G401 (cell line): Measurements from ENCODE around the gene AMOTL1. TPM values are rescaled to one million over a fixed set of nuclear protein-coding genes. Genes with fewer than 3 reads are reported as not detected.

Source experiments
- DNase-seq: peaks from one replicate; pipeline ENCODE4 v3.0.0-alpha.2; 2015; ENCODE audit warnings: low spot score
- in situ Hi-C: cut with HindIII; loops from 2 replicates; pipeline ENCODE4 v1.10.0; 2016; ENCODE audit warnings: low sequenced_read_pairs, mixed read lengths
- total RNA-seq: library from RNA; depleted of rRNA; stranded (reverse); fragments of >200 nt; shearing (Covaris generic); gene quantifications from 2 replicates; pipeline ENCODE4 v1.2.3, GENCODE V29; 2014; rRNA removed

AMOTL1 gene, protein sequence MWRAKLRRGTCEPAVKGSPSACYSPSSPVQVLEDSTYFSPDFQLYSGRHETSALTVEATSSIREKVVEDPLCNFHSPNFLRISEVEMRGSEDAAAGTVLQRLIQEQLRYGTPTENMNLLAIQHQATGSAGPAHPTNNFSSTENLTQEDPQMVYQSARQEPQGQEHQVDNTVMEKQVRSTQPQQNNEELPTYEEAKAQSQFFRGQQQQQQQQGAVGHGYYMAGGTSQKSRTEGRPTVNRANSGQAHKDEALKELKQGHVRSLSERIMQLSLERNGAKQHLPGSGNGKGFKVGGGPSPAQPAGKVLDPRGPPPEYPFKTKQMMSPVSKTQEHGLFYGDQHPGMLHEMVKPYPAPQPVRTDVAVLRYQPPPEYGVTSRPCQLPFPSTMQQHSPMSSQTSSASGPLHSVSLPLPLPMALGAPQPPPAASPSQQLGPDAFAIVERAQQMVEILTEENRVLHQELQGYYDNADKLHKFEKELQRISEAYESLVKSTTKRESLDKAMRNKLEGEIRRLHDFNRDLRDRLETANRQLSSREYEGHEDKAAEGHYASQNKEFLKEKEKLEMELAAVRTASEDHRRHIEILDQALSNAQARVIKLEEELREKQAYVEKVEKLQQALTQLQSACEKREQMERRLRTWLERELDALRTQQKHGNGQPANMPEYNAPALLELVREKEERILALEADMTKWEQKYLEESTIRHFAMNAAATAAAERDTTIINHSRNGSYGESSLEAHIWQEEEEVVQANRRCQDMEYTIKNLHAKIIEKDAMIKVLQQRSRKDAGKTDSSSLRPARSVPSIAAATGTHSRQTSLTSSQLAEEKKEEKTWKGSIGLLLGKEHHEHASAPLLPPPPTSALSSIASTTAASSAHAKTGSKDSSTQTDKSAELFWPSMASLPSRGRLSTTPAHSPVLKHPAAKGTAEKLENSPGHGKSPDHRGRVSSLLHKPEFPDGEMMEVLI
- 33.0 and 45.9 TPM in 2 replicates for total RNA-seq

DNA sequence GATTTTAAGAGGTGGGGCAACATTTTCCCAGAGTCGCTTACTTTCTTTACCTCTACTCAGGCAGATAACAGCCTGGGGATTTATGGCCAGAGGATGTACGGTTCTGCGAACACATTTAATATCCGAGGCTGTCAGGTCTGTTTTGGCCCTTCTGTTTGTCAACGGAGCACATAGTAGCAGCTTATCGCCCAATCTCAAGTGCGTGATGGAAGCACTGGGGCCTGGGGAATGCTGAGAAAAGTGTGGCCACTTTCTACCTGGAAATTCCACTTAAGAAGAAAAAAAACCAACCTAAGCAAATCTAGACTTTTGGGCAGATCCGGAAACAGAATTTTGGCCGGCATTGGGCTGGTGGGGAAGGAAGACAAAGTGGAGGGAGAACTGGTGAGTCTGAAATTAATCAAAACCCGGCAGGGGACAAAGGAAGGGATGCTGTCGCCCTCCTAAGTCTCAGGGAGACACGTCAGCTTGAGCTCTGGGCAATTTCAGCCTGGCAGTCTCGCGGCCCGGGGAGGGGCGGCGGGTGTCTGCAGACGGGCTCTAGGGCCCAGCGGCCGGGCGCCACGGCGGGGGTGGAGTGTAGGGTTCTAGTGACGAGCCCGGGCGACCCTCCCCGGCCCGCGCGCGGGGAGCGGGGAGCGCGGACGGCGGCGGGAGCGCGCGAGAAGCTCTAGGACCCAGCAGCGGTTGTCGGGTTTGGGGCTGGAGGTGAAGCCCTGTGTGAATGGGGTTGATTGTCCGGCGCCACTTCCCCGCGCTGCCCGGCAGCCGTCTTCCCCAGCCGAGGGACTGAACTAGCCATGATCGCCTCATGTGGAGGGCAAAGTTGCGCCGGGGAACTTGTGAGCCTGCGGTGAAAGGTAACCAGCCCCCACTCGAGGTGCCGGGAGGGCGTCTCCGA is at the start of gene AMOTL1:
TSS of gene AMOTL1 (plus strand) at position 656 of the 901 bp plus-strand sequence. CDS start at position 812, 156 bp downstream.
- in situ Hi-C loops: no loop called here
- DNase-seq: peak; percentile 88

DNA sequence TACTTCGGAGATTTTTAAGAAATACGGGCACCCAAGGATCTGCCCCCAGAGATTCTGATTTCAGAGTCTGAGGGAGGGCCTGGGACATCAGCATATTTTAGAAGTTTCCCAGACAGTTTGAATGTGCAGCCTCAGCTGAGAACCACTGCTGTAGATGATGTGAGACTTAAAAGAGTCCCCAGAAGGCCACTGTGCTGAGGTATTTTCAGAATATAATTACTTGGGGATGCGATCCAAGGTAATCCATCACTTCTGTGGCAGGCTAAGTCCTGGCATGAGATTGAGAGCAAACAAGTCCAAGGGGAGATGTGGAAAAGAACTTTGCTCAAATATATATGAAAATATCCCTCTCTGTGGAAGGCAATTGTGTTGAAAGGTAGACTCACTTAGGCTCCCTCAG is 48.3 kb upstream of the AMOTL1 start:
- in situ Hi-C loops: no loop called here
- DNase-seq: no peak

DNA sequence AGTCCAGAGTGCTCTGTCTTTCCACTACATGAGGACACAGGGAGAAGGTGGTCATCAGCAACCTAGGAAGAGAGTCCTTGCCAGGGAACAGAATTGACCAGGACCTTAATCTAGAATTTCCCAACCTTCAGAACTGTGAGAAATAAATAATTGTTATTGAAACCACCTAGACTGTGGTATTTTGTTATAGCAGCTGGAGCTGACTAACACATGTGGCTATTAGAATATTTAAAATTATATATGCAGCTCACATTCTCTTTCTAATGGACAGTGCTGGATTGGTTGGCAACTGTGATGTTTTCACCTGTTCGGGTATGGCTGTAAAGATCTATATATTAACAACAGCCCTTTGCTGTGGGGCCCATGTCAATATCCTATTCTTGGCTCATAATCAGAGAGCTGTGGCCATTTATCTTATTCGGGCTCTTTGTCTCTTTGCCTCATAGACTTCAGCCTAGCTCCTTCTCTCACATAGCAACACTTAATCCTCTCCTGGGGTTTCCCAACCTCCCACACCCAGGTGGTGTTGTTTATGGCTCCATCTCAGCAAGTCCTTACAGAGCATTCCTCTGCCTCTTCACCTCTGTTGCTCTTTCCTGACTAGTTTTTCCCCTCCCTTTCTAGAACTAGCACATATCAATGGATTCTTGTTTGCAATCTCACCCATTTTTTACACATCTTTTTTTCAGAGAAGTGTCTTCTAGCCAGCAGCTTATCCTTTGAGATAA is 46.4 kb upstream of the AMOTL1 start:
- no peak for DNase-seq
- in situ Hi-C loops: no loop called here

DNA sequence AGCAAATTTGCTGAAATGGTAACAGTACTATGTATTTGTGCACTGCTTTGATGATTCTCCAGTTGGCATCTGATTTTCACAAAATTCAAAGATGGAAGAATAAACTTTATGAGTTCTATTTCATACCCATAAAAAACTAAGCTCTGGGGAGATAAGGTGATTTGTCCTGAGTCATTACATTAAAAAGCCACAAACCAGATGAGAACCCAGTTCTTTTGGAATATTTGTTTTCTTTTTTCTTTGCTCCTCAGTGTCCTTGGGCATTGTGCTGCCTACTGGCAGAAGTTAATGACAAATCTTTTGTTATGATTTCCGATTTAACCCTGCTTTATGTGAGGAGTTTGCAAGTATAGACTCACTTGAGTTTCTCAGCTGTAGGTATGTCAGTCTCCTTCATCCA is 45.4 kb upstream of the AMOTL1 start:
- DNase-seq: no peak
- in situ Hi-C loops: no loop called here

DNA sequence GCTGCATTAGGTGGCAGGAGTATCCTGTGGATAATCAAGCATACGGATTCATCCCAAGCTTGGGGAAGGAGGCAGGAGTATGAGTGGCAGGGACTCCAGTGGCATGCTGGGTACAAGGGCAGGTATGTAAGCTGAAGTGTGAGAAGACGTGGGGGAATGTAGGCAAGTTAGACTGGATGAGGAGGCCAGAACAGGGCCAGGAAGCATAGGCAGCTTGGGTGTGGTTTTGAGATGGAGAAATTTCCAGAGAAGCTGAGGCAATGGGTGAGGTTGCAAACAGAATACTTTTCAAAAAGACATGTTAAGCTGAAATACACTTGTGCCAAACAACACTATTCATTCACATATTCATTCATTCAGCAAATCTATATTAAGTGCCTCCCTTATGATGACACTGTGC is 43.1 kb upstream of the AMOTL1 start:
- no peak for DNase-seq
- in situ Hi-C loops: no loop called here

DNA sequence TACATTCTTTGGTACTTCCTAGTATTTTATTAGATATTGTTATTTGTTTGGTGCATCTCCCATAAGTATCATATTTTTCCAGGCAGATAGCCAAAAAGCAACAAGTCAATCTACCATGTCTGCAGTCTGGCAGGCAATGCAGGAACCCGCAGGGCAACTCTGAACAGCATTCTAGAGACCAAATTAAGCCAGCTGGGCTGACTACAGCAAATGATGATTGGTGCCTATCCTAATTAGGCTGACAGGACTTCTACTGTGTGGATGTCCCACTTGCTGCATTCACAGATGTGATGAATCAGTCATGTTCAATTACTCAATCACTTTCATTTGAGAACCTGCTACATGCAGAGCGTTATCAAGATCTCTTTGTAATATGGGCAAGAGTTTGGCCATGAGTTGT is 40.3 kb upstream of the AMOTL1 start:
- DNase-seq: no peak
- in situ Hi-C loops: no loop called here

DNA sequence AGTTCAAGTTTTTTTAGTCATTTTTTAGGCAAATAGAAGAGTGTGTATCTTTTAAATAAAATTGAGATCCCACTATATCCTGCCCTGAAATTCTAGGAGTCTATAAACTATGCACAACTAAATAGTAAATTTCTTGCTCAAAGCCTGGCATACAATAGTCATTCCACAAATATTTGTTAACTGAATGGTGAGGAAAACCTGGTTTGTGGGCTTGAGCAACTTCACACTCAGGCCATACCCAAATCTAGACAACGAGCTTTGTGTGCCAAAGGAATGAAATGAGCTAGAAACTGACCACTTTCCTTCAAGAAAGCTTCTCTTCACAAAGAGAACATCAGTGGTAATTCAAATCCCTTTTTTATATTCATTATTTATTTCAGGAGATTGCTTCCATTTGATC is 39.6 kb upstream of the AMOTL1 start:
- in situ Hi-C loops: no loop called here
- no peak for DNase-seq

DNA sequence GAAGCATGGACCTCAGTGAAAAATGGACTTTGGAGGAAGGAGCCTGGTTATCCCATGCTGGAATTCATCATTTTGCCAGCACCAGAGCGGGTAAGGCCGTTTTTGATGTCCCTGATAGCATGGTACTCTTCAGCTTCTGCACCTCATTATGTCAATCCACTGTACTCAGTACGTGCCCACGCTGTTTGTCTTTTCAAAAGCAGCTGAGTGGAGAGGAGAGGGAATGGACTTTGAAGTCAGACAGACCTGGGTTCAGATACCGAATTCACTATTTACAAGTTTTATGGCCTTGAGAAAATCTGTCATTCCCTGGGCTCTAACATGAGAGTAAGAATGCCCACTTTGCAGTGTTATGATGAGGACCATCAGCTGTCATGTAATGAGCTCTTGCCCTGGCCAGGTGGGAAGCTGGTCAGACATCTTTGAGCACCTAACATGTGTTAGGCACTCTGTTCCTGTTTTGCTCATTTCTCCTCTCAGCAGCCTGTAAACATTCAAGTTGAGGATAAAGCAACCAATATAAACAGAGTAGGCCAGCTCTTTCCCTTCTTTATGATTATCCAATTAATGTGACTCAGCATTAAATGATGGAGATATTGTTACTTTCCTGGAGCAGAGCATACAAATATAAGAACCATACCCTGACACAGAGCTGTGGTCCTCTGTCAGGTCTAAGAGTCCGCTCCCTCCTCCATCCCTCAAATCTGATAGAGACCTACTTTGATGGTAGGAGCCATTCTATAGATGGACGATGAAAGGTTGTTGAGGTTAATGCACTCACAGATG is 39.0 kb upstream of the AMOTL1 start:
- in situ Hi-C loops: no loop called here

DNA sequence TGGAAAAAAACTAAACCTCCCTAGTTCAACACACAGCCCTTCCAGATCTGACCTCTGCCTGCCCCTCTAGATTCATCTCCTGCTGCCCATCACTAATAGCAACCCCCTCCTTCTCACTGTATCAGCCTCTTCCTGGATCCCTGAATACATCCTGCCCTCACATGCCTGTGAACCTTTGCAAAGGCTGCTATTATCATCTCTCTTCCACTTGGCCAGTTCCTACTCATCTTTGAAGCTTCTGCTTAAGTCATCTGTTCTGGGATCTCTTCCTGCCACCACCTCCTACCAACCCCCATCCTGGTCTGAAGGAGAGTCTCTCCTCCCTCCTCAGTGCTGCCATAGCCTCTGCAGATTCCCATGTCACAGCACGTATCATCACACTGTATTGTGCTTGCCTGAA is 38.0 kb upstream of the AMOTL1 start:
- in situ Hi-C loops: no loop called here
- no peak for DNase-seq

More for the DNA sequence above, 39.0 kb upstream of the AMOTL1 start:
- no peak for DNase-seq

DNA sequence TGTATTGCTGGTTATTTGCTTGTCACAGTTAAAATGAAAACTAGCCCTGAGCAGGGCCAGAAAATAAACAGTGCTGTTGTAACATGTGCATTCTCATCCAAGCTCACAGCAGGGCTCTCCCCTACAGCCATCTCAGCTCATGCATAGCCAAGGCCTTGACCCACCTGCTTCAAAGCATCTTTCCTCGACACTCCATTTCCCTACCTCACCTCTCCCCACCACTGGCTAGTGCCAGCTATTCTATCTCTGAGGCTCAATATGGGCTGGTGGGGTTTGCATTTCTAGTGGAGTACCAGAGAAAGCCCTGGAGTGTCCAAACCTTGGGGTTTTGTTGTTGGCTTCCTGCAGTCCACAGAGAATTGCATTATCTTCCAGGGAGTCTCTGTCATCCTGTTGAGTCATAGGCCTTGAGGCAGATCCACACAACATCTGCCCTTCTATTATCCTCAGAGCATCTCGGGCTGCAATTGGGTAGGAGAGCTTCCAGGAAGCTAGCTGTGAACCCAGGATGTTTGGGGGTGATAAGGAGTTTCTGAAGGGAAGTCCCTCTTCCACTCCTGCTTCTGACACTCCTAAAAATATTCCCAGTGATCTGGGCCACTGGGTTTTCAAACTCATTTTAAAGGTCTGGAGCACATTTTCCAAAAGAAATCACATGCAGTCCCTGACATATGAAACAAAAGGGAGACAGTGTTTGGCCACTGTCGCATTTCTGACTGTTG is 36.1 kb upstream of the AMOTL1 start:
- in situ Hi-C loops: no loop called here
- peak; percentile 22 for DNase-seq

DNA sequence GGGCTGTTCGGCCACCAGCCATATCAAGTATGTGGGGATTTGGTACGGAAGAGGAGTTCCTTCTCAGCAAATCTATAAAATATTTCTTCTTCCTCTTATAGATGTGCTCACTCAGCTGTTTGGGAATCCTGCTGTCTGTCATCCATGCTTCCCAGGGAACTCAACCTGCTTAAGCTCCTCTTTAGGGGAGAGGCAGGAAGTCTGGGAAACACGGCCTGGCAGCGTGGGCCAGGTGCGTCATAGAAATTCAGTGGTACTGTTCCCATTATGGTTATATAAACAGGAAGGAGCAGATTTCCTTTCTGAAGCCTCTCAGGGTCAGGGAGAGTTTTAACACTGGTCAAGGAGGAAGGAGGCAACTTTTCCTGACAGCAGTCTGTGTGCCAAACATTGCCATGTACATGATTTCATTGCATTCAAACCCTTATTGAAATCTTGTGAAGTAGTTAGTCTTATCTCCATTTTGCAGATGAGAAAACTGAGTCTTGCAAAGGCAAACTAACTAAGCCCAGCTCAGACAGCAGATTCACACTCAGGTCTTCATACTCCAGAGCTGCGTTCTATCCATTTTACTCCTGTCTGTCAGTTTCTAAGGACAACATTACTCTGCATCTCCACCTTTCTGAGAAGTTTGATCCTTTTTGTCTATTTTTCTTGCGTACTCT is 35.4 kb upstream of the AMOTL1 start:
- DNase-seq: no peak
- in situ Hi-C loops: no loop called here

DNA sequence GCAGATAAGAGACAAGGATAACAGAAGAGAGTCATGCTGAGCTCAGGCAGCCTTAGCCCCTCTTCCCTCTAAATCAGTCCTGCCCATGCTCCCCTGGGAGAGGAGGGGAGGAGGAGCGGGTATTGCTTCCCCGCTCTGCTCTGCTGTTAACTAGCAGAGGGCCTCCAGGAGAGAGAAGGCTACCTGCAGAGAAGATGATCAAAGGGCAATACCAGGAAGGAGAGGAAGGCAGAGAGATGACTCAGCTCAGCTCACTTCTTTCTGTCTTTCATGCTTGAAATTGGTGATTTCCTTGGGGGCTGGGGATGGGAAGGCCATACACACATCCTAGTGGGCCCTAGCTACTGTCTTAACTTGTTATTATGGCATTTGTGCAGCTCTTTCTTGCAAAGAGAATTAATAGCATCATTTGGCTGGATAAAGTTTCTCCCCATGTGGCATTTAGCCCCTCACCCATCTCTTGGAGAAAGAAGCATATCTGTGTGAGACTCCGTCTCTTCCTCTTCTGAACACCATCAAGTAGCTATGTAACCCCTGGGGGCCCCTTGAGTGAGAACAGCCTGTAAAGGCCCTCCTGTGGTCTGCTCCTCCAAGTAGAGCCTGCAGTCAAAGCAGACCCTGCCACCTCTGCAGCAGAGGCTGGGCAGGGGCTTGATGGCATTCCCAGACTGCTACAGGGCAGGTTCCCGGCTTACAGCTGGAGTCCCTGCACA is 33.4 kb upstream of the AMOTL1 start:
- DNase-seq: no peak
- in situ Hi-C loops: no loop called here

DNA sequence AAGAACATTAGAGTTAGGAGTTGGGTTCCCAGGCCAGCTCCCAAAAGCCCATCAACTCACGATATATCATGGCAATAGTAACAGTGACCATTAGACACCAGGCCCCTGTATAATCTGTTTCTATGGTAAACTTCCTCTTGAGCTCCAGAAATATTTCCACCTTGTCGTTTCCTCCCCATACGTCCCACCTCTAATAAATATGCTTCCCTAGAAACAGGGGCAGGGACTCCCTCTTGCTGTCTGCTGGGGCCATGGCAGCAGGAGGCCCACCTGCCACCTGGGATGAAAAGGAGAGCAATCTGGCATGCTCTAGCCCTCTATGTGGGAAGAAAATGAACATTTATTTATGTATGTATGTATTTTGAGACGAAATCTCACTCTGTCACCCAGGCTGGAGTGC is 32.2 kb upstream of the AMOTL1 start:
- no peak for DNase-seq
- in situ Hi-C loops: no loop called here

DNA sequence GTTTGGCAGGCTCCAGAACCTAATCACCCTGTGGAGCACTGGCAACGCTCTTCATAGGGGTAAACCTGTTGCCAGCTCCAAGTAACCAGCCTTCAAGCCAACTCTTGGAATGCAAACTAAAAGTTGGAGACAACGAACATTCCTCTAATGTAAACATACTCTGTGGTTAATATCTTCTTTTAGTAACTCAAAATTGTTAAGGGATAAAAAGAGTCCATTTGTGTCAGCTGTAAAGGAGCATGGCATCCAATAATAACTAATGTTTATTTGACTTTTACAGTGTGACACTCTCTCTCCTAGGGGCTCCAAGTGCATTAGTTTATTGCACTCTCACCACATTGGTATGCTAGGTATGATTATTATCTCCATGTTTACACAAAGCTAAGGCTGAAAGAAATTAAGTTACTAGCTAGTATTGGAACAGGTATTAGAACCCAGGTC is 31.0 kb upstream of the AMOTL1 start:
- peak; percentile 28 for DNase-seq
- in situ Hi-C loops: no loop called here

DNA sequence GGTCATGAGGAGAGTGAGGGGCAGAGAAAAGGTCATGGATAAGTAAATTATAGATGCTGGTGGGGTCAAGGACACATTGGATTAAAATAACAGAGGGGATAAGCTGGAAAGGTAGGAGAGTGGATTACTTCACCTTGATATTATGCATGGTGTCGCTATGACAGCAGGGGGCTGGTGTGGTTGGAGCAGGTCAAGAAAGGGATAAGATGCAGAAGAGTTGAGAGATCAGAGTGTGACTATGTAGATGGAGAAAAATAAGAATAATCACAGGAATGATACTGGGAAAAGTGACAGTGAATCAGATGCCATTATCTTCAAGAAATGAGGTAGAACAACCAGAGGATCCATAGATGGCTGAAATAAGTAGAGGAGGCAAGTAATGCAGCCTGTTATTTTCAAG is 29.4 kb upstream of the AMOTL1 start:
- in situ Hi-C loops: no loop called here
- DNase-seq: no peak

DNA sequence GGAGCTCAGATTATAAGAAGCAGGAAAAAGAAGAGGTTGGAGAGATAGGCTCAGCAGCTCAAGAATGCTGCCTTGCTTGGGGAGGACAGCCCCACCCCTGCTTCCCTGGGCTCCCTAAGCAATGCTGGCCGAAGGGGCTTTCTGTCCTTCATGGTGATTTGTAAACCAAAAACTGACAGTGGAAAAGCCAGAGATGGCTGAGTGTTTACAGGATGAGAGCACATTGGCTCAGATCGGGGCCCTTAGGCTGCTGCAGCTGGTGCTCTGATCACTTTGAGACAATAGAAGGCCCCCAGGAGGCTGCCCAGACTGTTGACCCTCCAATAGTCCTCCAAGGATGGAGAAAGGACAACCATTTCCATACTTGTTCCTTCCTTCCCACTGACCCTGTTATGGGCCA is 28.8 kb upstream of the AMOTL1 start:
- DNase-seq: no peak
- in situ Hi-C loops: no loop called here
